Right lobe of liver (tissue), 6 donors: Measurements from ENCODE around the gene FMN1. TPM values are rescaled to one million over a fixed set of nuclear protein-coding genes. Genes with fewer than 3 reads are reported as not detected.

ENCODE experiments used
- ATAC-seq, 4 donors: fragments of 200-7000 bp; cut with Tn5 transposase; one replicate each; pipeline ENCODE4 v1.9.1; 2020; ENCODE audit warnings: mild to moderate bottlenecking in 4 of 4, moderate library complexity in 4 of 4
- DNase-seq, 3 donors: peaks; one replicate each; pipeline ENCODE4 v3.0.0-alpha.2; 2020
- H3K27ac ChIP-seq, 3 donors: fragments of 200-600 bp; one replicate each; pipeline ENCODE4 v1.8.0; 2022
- H3K27me3 ChIP-seq, 2 donors: fragments of 200-600 bp; one replicate each; pipeline ENCODE4 v1.8.0; 2022
- H3K36me3 ChIP-seq, 4 donors: fragments of 200-600 bp; sonication (generic) in 1 of 4; one replicate each; pipeline versions ENCODE4 v1.5.1 to v1.8.0; 2017 to 2022; ENCODE audit warnings: control low read depth in 1 of 4
- H3K4me1 ChIP-seq, 4 donors: fragments of 200-600 bp; sonication (generic) in 1 of 4; one replicate each; pipeline versions ENCODE4 v1.5.1 to v1.8.0; 2017 to 2022; ENCODE audit warnings: control low read depth in 1 of 4
- H3K4me3 ChIP-seq, 3 donors: fragments of 200-600 bp; one replicate each; pipeline ENCODE4 v1.8.0; 2022
- H3K9me3 ChIP-seq, 4 donors: fragments of 200-600 bp; sonication (generic) in 1 of 4; one replicate each; pipeline versions ENCODE4 v1.5.1 to v1.8.0; 2017 to 2022; ENCODE audit warnings: control low read depth in 1 of 4
- POLR2A ChIP-seq: fragments of 450-650 bp; IDR thresholded peaks from one replicate; pipeline ENCODE4 v1.6.1; 2017; ENCODE audit warnings: antibody characterized with exemption, mild to moderate bottlenecking
- WGBS: methylation state at CpG from one replicate; pipeline ENCODE4 v1.1.6; 2018; ENCODE audit warnings: low coverage, low lambda C conversion rate; ENCODE audit not compliant: insufficient coverage; ENCODE audit errors: missing lambda C conversion rate; 5-methylcytosine and 5-hydroxymethylcytosine counted together
- intact Hi-C, 2 donors: fragments of 100-400 bp; cut with DNase I; formaldehyde crosslinking; loops; one replicate each; pipeline versions ENCODE4 v1.11.2 to v1.14.1; 2022
- total RNA-seq, 6 experiments: library from RNA; depleted of rRNA in 2 of 6; stranded (reverse); fragments of >200 nt in 2 of 6; fragmentation: NEBNext Ultra II Directional in 3 of 6; extraction: Animal tissue kit (Norgen Biotek cat#: 25700) in 3 of 6; gene quantifications; one replicate each; pipeline versions ENCODE4 v1.1.0 to v1.2.4, GENCODE V29; 2016 to 2023
- TF ChIP-seq, protein P1 (sequence below), 4 donors: fragments of 200-600 bp in 3 of 4; fragments of 450-650 bp in 1 of 4; IDR thresholded peaks; one replicate each; pipeline versions ENCODE4 v1.5.1 to v1.8.0; 2016 to 2022; ENCODE audit warnings: antibody characterized with exemption in 4 of 4, mild to moderate bottlenecking in 2 of 4
- donor health status: DM: no; HTN: yes; CAD: no.
- donor health status: DM: no; HTN: no; CAD: no.
- donor health status: DM: no; HTN: no; CAD: no.
- donor health status: DM: no; HTN: yes; CAD: no.
- donor health status: DM: no; HTN: yes; CAD: no.

The FMN1 gene
- total RNA-seq, 6 experiments from 2014 or later = 1.1 to 6.8 (median 3.1) TPM

DNA sequence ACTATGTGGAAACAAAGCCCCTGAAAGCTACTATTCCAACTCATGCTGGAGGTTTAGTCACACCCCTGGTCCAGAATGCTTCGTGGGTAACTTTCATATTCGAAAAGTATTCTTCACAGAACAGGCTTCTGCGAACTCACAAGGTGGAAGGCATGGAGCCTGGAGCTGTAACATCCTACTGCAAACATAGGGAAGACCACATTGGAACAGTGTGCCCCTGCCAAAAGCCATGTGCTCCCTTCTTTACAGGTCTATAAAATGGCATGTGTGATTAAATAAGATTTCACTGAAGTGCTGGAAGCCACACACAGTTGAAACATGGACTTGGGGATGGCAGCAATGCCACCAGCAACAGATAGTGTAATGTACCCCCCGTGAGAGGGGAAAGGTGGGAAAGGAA is 370.8 kb downstream of the FMN1 start:
- ATAC-seq (no peak), DNase-seq (no peak)
- Histone ChIP-seq H3K4me1 (no peaks in the 10 kb centered on the region), H3K9me3 (no peaks in the 10 kb centered on the region), H3K36me3 (no peaks in the 10 kb centered on the region), H3K27ac (no peak overlapping the region), H3K4me3 (no peak overlapping the region), H3K27me3 (no peaks in the 10 kb centered on the region)
- TF ChIP-seq, protein P1, sequence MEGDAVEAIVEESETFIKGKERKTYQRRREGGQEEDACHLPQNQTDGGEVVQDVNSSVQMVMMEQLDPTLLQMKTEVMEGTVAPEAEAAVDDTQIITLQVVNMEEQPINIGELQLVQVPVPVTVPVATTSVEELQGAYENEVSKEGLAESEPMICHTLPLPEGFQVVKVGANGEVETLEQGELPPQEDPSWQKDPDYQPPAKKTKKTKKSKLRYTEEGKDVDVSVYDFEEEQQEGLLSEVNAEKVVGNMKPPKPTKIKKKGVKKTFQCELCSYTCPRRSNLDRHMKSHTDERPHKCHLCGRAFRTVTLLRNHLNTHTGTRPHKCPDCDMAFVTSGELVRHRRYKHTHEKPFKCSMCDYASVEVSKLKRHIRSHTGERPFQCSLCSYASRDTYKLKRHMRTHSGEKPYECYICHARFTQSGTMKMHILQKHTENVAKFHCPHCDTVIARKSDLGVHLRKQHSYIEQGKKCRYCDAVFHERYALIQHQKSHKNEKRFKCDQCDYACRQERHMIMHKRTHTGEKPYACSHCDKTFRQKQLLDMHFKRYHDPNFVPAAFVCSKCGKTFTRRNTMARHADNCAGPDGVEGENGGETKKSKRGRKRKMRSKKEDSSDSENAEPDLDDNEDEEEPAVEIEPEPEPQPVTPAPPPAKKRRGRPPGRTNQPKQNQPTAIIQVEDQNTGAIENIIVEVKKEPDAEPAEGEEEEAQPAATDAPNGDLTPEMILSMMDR (IDR thresholded peaks at IDR 0.05) = no peak
- no peak for TF ChIP-seq POLR2A
- 69% methylated on average over 4 of the region's 4 CpGs for WGBS
- intact Hi-C loops = no loop called here

DNA sequence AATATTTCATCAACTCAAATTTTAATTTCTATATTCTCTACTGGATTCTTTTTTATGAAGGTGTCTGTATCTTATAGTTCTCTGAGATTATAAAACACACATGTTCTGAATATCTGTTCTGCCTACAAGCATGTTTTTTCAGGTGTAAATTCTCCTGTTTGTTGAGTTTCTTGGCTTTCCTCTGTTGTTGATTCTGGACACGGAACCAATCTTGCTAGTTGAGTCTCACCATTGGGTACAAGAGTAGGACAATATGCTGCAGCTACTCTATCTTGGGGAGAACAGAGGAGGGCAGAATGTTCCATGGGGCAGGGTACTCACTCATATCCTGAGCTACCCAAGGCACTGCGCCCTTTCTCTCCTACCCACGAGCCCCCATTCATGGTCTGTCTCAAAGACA is 371.8 kb downstream of the FMN1 start:
- ATAC-seq (no peak), DNase-seq (no peak)
- WGBS = 57% methylated on average over 2 of the region's 3 CpGs
- no peaks in the 10 kb centered on the region for H3K9me3 ChIP-seq
- no peak overlapping the region for H3K27ac ChIP-seq
- H3K36me3 ChIP-seq = no peaks in the 10 kb centered on the region
- H3K4me1 ChIP-seq = no peaks in the 10 kb centered on the region
- intact Hi-C loops = no loop called here
- no peaks in the 10 kb centered on the region for H3K27me3 ChIP-seq
- TF ChIP-seq, protein P1 (IDR thresholded peaks at IDR 0.05) = no peak
- TF ChIP-seq POLR2A = no peak
- no peak overlapping the region for H3K4me3 ChIP-seq

DNA sequence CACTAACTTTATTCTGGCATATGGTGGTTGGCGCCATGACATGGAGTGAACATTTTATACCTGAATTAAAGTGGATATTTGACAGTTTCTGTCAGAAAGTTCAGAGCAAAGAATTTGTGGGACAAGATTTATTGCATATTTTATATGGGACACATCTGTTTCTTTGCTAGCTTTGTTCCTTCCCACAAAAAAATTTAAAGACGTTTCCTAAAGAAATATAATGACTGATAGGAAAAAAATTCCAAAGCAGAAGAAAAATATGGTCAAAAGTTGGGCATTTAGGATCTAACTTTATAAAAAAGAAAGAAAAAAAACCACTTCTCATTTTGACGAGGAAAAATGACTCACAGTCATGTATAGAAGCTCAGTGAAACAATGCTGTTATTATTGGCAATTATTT is 375.1 kb downstream of the FMN1 start:
- H3K36me3 ChIP-seq = no peaks in the 10 kb centered on the region
- DNase-seq (no peak), ATAC-seq (no peak)
- no peaks in the 10 kb centered on the region for H3K27me3 ChIP-seq
- no peaks in the 10 kb centered on the region for H3K4me1 ChIP-seq
- intact Hi-C loops = no loop called here
- TF ChIP-seq, protein P1 (IDR thresholded peaks at IDR 0.05) = no peak
- no peak for TF ChIP-seq POLR2A
- 54% methylated on average over 3 of the region's 3 CpGs for WGBS
- no peak overlapping the region for H3K4me3 ChIP-seq
- no peaks in the 10 kb centered on the region for H3K9me3 ChIP-seq
- H3K27ac ChIP-seq = no peak overlapping the region

DNA sequence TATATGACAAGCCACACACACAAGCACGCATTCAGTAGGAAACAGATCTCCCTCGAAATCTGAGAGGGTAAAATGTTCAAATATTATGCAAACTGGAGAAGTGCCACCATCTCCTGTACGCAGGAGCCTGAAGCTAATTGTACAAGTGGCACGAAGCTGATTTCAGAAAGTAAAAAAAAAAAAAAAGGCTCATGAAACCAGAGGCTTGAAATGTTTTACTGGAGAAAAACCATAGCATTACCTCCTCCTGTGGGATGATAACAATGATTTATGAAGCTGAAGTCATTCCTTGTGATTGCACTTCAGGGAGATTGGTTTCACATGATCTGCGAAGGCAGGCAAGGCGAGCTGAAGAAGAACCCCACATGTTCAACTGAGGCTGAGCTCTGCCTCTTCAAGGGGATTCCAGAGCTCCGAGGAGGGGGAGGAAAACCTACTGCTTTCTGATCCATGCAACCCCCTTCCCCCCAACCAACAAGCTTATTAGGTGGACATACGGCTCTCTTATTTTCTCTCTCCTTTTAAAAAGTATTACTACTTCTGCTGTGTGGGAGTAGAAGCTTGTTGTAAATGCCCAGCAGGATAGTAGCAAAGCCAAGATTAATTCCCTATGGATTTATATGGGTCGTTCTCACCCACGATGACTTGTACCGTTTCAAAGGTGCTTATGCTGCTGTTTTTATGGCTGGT is 375.6 kb downstream of the FMN1 start:
- H3K36me3 ChIP-seq = no peaks in the 10 kb centered on the region
- TF ChIP-seq, protein P1 (IDR thresholded peaks at IDR 0.05) = no peak
- TF ChIP-seq POLR2A = no peak
- H3K9me3 ChIP-seq = no peaks in the 10 kb centered on the region
- WGBS = 49% methylated on average over 9 of the region's 11 CpGs
- H3K27ac ChIP-seq = no peak overlapping the region
- ATAC-seq (no peak), DNase-seq (no peak)
- no peaks in the 10 kb centered on the region for H3K4me1 ChIP-seq
- H3K4me3 ChIP-seq = no peak overlapping the region
- no peaks in the 10 kb centered on the region for H3K27me3 ChIP-seq
- intact Hi-C loops = no loop called here

DNA sequence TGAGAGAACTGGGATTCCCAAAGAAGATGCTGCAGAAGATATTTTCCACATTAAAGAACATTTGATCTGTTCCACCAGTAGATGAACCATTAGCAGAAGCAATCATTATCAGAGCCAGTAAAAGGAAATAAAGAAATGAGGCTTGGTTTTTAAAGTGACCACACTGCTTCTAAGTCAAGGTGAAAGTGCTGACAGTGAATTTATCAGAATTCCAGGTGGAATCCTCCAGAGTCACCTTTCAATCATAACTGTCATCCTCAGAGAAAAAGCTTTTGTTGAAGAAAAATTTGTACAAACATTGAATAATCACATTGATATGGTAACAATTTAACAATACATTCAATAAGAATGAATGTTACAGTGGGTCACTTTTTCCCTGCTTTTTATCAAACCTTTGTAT is 376.9 kb downstream of the FMN1 start:
- H3K27ac ChIP-seq = no peak overlapping the region
- ATAC-seq = no peak
- no peak overlapping the region for H3K4me3 ChIP-seq
- H3K4me1 ChIP-seq = no peaks in the 10 kb centered on the region
- DNase-seq = no peak
- TF ChIP-seq, protein P1 (IDR thresholded peaks at IDR 0.05) = no peak
- TF ChIP-seq POLR2A = no peak
- no peaks in the 10 kb centered on the region for H3K9me3 ChIP-seq
- no peaks in the 10 kb centered on the region for H3K36me3 ChIP-seq
- intact Hi-C loops = no loop called here
- no peaks in the 10 kb centered on the region for H3K27me3 ChIP-seq
